HL-60 (cell line): Measurements from ENCODE around the gene LMAN2.
A peak's percentile ranks its signal among the peaks of the same experiment; 100 is the strongest.

Experiments
- DNase-seq, 2 experiments: peaks; one replicate each; pipeline ENCODE4 v3.0.0-alpha.2; 2010 to 2020; ENCODE audit warnings: low read depth in 1 of 2, low spot score in 1 of 2
- H3K27ac ChIP-seq: fragments of 250-450 bp; sonication (Bioruptor Pico); replicated peaks from 2 replicates; pipeline ENCODE4 v1.5.1; 2020; ENCODE audit warnings: mild to moderate bottlenecking, moderate library complexity
- H3K27me3 ChIP-seq: fragments of 250-450 bp; sonication (Bioruptor Pico); 2 replicates; pipeline ENCODE4 v1.5.1; 2021; ENCODE audit warnings: mild to moderate bottlenecking, moderate library complexity; ENCODE audit not compliant: insufficient read depth, poor library complexity, severe bottlenecking
- H3K4me3 ChIP-seq: replicated peaks from 2 replicates; pipeline ENCODE4 v1.5.1; 2011; ENCODE audit warnings: mild to moderate bottlenecking, control low read depth, low read length; ENCODE audit not compliant: insufficient read depth
- GABPA ChIP-seq: IDR thresholded peaks from 2 replicates; pipeline ENCODE4 v1.6.1; 2012; ENCODE audit warnings: low read depth
- POLR2AphosphoS5 ChIP-seq: IDR thresholded peaks from 2 replicates; pipeline ENCODE4 v1.6.1; 2012; ENCODE audit warnings: low read depth
- SPI1 ChIP-seq: IDR thresholded peaks from 2 replicates; pipeline ENCODE4 v1.6.1; 2012; ENCODE audit warnings: low read depth, mild to moderate bottlenecking, borderline replicate concordance
- TF ChIP-seq, protein P1 (sequence below): IDR thresholded peaks from one replicate; pipeline ENCODE4 v1.5.1; 2011; ENCODE audit warnings: low read length, control low read depth, inconsistent platforms; ENCODE audit not compliant: insufficient read depth
- TF ChIP-seq, protein P2 (sequence below): IDR thresholded peaks from 2 replicates; pipeline ENCODE4 v1.6.1; 2012; ENCODE audit warnings: low read depth; ENCODE audit not compliant: insufficient replicate concordance

Gene LMAN2

DNA sequence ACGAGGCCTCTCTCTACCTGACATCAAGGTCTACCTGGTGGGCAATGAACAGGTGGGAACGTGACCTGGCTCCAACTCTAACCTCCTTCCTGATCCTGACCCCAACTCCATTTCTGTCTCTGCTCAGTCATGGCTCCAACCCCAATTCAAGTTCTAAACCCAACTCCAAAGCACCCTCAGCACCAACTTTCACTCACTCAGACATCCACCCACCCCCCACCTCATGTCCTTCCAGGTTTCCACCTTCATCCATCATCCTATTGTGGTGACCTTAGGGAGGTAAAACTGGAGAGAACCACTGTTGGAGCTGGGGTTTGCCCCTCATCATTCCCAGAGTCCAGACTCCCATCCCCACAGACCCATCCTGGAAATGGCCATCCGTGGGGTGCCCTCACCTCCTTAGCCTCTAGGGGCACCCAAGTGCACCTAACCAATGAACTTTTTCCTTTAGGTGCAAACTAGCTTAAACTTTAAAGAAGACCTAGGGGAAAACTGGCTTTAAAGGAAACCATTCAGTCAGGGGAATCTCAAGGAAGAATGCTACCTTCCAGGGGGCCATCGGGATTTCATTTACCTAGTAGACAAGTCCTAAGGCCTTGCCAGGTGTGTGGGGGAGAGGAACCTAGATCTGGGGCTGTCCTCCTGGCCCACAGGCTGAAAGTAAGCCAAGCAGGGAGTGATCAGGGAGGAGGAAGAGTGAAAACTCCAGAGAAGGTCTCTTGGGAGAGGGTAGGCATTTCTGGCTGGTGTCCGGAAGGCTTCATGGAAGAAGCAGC is 17.6 kb upstream of the LMAN2 start:
- no peak for DNase-seq
- TF ChIP-seq, protein P1, sequence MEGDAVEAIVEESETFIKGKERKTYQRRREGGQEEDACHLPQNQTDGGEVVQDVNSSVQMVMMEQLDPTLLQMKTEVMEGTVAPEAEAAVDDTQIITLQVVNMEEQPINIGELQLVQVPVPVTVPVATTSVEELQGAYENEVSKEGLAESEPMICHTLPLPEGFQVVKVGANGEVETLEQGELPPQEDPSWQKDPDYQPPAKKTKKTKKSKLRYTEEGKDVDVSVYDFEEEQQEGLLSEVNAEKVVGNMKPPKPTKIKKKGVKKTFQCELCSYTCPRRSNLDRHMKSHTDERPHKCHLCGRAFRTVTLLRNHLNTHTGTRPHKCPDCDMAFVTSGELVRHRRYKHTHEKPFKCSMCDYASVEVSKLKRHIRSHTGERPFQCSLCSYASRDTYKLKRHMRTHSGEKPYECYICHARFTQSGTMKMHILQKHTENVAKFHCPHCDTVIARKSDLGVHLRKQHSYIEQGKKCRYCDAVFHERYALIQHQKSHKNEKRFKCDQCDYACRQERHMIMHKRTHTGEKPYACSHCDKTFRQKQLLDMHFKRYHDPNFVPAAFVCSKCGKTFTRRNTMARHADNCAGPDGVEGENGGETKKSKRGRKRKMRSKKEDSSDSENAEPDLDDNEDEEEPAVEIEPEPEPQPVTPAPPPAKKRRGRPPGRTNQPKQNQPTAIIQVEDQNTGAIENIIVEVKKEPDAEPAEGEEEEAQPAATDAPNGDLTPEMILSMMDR: peak; percentile 88
- TF ChIP-seq, protein P2, sequence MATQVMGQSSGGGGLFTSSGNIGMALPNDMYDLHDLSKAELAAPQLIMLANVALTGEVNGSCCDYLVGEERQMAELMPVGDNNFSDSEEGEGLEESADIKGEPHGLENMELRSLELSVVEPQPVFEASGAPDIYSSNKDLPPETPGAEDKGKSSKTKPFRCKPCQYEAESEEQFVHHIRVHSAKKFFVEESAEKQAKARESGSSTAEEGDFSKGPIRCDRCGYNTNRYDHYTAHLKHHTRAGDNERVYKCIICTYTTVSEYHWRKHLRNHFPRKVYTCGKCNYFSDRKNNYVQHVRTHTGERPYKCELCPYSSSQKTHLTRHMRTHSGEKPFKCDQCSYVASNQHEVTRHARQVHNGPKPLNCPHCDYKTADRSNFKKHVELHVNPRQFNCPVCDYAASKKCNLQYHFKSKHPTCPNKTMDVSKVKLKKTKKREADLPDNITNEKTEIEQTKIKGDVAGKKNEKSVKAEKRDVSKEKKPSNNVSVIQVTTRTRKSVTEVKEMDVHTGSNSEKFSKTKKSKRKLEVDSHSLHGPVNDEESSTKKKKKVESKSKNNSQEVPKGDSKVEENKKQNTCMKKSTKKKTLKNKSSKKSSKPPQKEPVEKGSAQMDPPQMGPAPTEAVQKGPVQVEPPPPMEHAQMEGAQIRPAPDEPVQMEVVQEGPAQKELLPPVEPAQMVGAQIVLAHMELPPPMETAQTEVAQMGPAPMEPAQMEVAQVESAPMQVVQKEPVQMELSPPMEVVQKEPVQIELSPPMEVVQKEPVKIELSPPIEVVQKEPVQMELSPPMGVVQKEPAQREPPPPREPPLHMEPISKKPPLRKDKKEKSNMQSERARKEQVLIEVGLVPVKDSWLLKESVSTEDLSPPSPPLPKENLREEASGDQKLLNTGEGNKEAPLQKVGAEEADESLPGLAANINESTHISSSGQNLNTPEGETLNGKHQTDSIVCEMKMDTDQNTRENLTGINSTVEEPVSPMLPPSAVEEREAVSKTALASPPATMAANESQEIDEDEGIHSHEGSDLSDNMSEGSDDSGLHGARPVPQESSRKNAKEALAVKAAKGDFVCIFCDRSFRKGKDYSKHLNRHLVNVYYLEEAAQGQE: no peak

DNA sequence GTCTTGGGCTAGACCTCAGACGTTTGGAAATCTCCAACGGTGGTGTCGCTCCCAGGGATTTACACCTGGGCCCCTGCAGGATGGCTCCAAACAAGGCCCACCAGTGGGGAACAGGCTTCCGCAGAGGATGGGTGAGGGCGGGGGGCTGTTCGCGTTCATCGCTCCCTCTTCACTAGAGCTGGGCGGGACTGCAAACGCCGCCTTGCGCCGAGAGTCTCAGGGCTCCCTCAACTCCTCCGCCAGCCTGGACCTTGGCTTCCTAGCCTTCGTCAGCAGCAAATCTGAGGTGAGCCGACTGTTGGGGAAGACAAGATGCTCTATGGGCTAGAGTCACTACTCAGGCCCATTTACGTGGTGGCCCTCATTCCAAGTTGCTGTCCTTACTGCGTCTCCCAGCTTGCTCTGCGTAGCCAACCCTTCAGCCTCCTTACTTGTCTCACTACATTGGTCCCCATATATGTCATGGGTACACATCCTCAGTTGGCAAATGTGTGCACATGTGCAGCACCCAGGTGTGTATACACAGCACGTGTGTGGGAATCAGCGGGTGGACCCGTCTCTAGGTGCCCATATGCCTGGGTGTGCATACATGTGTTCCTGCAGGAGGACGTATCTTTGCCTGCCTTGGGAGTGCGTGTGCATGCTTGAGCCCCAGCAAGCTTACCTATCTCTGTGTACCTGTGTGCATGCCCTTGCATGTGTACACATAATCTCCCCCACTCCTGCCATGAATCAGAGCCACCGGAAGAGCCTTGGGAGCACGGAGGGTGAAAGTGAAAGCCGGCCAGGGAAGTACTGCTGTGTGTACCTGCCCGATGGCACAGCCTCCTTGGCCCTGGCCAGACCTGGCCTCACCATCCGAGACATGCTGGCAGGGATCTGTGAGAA is 16.8 kb upstream of the LMAN2 start:
- no peak for TF ChIP-seq SPI1
- no peak for TF ChIP-seq POLR2AphosphoS5
- TF ChIP-seq, protein P2: no peak
- TF ChIP-seq GABPA: no peak
- TF ChIP-seq, protein P1: no peak
- DNase-seq: no peak
- no peak overlapping the region for H3K27ac ChIP-seq
- H3K4me3 ChIP-seq: no peak overlapping the region
- no peaks in the 10 kb centered on the region for H3K27me3 ChIP-seq

More for the DNA sequence above, 17.6 kb upstream of the LMAN2 start:
- H3K4me3 ChIP-seq: no peak overlapping the region
- H3K27ac ChIP-seq: no peak overlapping the region; the same call in 1 of the 2 replicates
- H3K27me3 ChIP-seq: no peaks in the 10 kb centered on the region

DNA sequence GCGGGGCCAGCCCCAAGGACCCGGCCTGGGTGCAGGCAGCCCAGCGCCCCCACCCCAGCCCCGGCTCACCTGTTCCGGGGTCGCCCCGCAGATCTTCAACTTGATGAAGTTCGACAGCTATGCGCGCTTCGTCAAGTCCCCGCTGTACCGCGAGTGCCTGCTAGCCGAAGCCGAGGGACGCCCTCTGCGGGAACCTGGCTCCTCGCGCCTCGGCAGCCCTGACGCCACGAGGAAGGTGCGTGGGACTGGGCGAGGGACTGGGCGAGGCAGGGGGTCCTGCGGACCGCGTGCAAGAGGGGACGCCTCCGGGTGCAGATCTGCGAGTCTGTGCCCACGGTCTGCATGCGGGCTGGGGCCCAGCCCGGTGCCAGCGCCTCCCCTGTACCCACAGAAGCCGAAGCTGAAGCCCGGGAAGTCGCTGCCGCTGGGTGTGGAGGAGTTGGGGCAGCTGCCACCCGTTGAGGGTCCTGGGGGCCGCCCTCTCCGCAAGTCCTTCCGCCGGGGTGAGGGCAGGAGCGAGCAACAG is 15.9 kb upstream of the LMAN2 start:
- TF ChIP-seq GABPA (no peak), SPI1 (no peak), POLR2AphosphoS5 (no peak)
- TF ChIP-seq, protein P2: no peak
- TF ChIP-seq, protein P1: no peak
- Histone ChIP-seq H3K4me3 (no peak overlapping the region), H3K27me3 (no peaks in the 10 kb centered on the region), H3K27ac (no peak overlapping the region)
- no peak for DNase-seq
